GM18511 (cell line): ENCODE results near the gene TMEM101.
"Not testable (repeated sequence)": the region's sequence is repeated elsewhere in the genome, so short reads cannot be mapped to it uniquely, and the experiment has no call there.

Experiments
- ATAC-seq: cut with Tn5 transposase; IDR thresholded peaks from one replicate; pipeline ENCODE4 v1.9.1; 2021; ENCODE audit warnings: mild to moderate bottlenecking, moderate library complexity; ENCODE audit not compliant: unreplicated experiment

Gene TMEM101

GRCh38 chr17:43976963-43977837 is 37.6 kb downstream of the TMEM101 start:
- ATAC-seq, result no peak

GRCh38 chr17:43975898-43976297 is 38.9 kb downstream of the TMEM101 start:
- ATAC-seq, result no peak

- no peak for ATAC-seq
Observed at GRCh38 chr17:43974382-43975266, 40.1 kb downstream of the TMEM101 start.

GRCh38 chr17:43972444-43973212 is 42.1 kb downstream of the TMEM101 start:
- ATAC-seq, result not testable (repeated sequence)

- ATAC-seq, result not testable (repeated sequence)
Observed at GRCh38 chr17:43971436-43971835, 43.3 kb downstream of the TMEM101 start.

- no peak for ATAC-seq
Observed at GRCh38 chr17:43970366-43970765, 44.4 kb downstream of the TMEM101 start.

- ATAC-seq, result no peak
Observed at GRCh38 chr17:43967251-43967875, 47.4 kb downstream of the TMEM101 start.

GRCh38 chr17:43966276-43966675 is 48.5 kb downstream of the TMEM101 start:
- no peak for ATAC-seq

- ATAC-seq, result no peak
Observed at GRCh38 chr17:43962479-43962878, 52.3 kb downstream of the TMEM101 start.

GRCh38 chr17:43961954-43962353 is 52.8 kb downstream of the TMEM101 start:
- ATAC-seq, result no peak

- ATAC-seq, result not testable (repeated sequence)
Observed at GRCh38 chr17:43961292-43961691, 53.5 kb downstream of the TMEM101 start.
